ENCODE measurements around the gene RIMS1.

- no peak for TF ChIP-seq POLR2A (IDR thresholded peaks at IDR 0.05; ENCODE audit: low read depth, low read length)
- no peak for TF ChIP-seq POLR2AphosphoS5 (IDR thresholded peaks at IDR 0.05; ENCODE audit: low read depth, low read length)
These were observed 481.1 kb downstream of the RIMS1 start for GRCh38 chr6:72367439-72367838.
